ENCODE data around the gene BACH2.
A peak's percentile ranks its signal among the peaks of the same experiment; 100 is the strongest.

Gene BACH2

DNA sequence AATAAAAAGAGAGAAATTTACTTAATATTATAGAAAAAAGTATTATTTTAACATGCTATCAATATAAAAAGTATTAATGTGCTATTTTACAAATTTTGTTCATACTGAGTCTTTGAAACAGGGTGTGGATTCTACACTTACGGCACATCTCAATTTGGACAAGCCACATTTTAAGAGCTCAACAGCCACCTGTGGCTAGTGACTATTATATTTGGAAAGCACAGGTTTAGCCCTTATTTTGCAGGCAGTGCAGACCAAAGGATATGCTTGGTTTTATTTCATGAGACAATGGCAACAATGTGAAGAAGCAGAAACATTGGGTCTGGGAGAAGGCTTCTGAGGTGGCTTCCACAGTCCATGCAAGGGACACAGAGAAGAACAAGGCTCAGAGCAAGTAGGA, 74.6 kb downstream of the BACH2 start:
- H3K4me3 ChIP-seq (ENCODE audit: low read depth, low read length): no peak overlapping the region
- no peak for DNase-seq (ENCODE audit: low read depth)
- TF ChIP-seq, protein P1, sequence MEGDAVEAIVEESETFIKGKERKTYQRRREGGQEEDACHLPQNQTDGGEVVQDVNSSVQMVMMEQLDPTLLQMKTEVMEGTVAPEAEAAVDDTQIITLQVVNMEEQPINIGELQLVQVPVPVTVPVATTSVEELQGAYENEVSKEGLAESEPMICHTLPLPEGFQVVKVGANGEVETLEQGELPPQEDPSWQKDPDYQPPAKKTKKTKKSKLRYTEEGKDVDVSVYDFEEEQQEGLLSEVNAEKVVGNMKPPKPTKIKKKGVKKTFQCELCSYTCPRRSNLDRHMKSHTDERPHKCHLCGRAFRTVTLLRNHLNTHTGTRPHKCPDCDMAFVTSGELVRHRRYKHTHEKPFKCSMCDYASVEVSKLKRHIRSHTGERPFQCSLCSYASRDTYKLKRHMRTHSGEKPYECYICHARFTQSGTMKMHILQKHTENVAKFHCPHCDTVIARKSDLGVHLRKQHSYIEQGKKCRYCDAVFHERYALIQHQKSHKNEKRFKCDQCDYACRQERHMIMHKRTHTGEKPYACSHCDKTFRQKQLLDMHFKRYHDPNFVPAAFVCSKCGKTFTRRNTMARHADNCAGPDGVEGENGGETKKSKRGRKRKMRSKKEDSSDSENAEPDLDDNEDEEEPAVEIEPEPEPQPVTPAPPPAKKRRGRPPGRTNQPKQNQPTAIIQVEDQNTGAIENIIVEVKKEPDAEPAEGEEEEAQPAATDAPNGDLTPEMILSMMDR (conservative IDR thresholded peaks at IDR 0.05; ENCODE audit: low read depth, low read length): no peak

GRCh38 chr6:90221403-90221802, 75.2 kb downstream of the BACH2 start:
- no peak for DNase-seq (ENCODE audit: low read depth)
- no peak overlapping the region for H3K4me3 ChIP-seq (ENCODE audit: low read depth, low read length)
- TF ChIP-seq, protein P1 (conservative IDR thresholded peaks at IDR 0.05; ENCODE audit: low read depth, low read length): no peak

- H3K4me3 ChIP-seq (ENCODE audit: low read depth, low read length): no peak overlapping the region
- TF ChIP-seq, protein P1 (conservative IDR thresholded peaks at IDR 0.05; ENCODE audit: low read depth, low read length): no peak
- DNase-seq (ENCODE audit: low read depth): no peak
These were observed 76.4 kb downstream of the BACH2 start for GRCh38 chr6:90220273-90220672.

DNA sequence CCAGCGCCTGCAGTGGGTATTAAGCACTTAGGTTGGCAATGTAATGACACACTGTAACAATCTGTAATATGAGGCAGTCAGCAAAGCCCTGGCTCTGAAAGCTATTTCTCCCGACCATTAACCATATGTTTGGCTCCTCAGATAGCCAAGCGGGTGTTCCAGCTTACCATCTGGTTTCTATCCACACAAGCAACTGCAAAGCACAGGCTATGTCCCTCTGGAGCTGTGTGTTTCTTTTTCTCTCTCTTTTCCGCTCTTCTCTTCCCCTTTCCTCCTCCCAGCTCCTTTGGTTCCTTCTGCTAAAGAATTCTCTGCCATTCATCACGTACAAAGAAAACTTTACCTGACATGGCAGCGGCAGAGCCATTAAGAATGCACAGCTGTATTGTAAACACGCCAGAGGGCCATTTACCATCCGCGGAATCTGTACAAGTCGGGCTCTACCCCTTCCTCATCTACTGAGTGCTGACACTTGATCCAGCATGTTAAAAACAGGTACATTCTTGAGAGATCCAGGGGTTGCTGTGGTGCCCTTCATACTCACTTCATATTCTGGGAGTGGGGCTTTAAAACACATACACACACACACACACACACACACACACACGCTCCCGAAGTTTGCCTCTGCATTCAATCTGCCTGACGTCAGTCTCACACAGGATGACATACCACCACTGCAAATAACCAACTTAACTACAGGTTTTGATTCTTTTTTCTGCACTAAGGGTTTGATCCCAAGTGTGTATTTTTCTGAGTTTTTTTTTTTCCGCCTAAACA, 77.2 kb downstream of the BACH2 start:
- peak overlapping the region; percentile 19 for H3K4me3 ChIP-seq (ENCODE audit: low read depth, low read length)
- DNase-seq (ENCODE audit: low read depth): peak; percentile 84
- TF ChIP-seq, protein P1 (conservative IDR thresholded peaks at IDR 0.05; ENCODE audit: low read depth, low read length): no peak

- TF ChIP-seq, protein P1 (conservative IDR thresholded peaks at IDR 0.05; ENCODE audit: low read depth, low read length): no peak
- DNase-seq (ENCODE audit: low read depth): no peak
- H3K4me3 ChIP-seq (ENCODE audit: low read depth, low read length): peak overlapping the region; percentile 24
These were observed 77.8 kb downstream of the BACH2 start for GRCh38 chr6:90218959-90219208.

GRCh38 chr6:90217506-90218127, 79.0 kb downstream of the BACH2 start:
- peak overlapping the region; percentile 35 for H3K4me3 ChIP-seq (ENCODE audit: low read depth, low read length)
- no peak for DNase-seq (ENCODE audit: low read depth)
- TF ChIP-seq, protein P1 (conservative IDR thresholded peaks at IDR 0.05; ENCODE audit: low read depth, low read length): no peak
